GM19468 (cell line): ENCODE measurements around the gene SPC25.
"Not testable (repeated sequence)": the region's sequence is repeated elsewhere in the genome, so short reads cannot be mapped to it uniquely, and the experiment has no call there.

Source experiments
- ATAC-seq: cut with Tn5 transposase; IDR thresholded peaks from one replicate; pipeline ENCODE4 v1.9.1; 2021; ENCODE audit warnings: mild to moderate bottlenecking, moderate library complexity, moderate number of reproducible peaks; ENCODE audit not compliant: unreplicated experiment; ENCODE audit errors: extremely low read depth

Gene SPC25

DNA sequence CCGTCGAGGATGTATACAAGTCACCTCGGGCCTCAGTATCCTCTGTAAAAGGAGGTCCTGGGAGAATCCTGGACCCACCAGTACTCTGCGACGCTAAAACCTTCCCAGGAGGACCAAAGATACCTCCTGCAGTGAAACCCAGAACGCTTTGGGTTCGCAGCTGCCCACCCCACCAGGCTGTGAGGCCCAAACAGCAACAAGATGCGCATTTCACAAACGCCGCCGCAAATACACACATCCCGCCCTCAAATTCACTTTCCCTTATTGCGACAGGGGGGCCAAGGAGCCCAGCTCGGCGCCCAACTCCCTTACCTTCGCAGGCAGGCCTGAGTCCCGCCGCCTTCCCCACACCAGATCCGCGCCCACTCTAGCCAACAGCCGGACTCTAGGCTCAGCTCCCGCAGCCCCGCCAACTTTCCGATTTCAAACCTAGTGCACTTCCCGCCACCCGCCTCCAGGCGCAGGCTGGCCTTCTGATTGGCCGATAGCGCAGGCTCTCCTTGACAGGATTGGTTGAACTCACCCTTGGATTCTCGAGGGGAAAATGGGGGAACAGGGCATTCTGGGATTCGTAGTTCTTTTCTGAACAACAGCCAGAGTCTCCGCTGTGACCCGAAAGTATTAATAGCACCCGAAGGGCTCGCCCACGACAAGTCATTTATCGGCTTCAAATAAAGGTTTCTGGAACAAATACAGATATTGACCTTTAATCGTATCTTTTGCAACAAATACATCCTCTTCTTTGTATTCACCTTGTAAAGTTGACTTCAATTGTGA, at the start of gene SPC25:
Gene SPC25, minus strand, starts transcription at position 425 of the 777 bp plus-strand sequence. CDS start 911 bp downstream, outside the sequence.
- ATAC-seq, result peak; percentile 96

DNA sequence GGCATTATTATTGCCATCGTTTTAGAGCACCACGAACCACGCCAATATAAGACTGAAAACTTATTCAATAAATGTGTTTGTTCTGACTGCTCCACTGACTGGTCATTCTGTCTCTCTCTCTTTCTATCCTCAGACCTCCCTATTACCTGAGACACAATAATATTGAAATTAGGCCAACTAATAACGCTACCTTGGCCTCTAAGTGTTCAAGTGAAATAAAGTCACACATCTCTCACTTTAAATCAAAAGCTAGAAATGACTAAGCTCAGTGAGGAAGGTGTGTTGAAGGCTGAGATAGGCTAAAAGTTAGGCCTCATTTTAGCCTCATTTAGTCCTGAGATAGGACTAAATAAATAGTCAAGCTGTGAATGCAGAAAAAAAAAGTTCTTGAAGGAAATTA, 49.7 kb upstream of the SPC25 start:
- no peak for ATAC-seq

- no peak for ATAC-seq
These were observed 48.8 kb upstream of the SPC25 start for GRCh38 chr2:168939061-168939460.

- ATAC-seq, result no peak
These were observed 45.8 kb upstream of the SPC25 start for GRCh38 chr2:168935810-168936581.

GRCh38 chr2:168934826-168935225, 44.6 kb upstream of the SPC25 start:
- no peak for ATAC-seq

DNA sequence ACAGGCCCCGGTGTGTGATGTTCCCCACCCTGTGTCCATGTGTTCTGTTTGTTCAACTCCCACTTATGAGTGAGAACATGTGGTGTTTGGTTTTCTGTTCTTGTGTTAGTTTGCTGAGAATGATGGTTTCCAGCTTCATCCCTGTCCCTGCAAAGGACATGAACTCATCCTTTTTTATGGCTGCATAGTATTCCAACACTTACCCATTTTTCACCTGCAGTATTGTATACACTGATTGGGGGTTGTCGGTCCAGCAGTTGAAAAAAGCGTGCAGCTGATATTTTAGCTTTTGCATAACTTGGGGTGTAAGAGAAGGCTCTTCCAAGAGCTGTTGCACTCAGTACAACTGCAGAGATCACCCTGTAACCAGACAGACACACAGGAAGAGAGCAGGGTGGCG, 41.9 kb upstream of the SPC25 start:
- not testable (repeated sequence) for ATAC-seq

DNA sequence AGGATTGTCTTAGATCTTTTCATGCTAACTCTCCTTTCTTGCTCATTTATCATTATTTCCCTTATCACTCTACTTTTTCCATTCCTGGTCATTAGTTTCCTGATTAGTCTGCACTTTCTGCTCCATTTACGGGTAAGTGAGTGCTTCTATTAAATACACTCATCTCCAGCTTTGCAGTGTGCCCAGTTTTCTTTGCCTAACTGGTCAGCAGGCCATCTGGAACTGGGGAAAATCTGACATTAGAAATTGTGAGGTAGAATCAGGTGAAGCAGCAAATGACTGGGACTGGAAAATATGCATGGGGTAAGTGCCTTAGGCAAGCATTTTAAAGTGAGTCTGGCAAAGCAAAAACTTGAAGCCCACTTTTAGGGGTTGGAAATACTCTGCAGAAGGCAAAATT, 40.0 kb upstream of the SPC25 start:
- ATAC-seq, result no peak

DNA sequence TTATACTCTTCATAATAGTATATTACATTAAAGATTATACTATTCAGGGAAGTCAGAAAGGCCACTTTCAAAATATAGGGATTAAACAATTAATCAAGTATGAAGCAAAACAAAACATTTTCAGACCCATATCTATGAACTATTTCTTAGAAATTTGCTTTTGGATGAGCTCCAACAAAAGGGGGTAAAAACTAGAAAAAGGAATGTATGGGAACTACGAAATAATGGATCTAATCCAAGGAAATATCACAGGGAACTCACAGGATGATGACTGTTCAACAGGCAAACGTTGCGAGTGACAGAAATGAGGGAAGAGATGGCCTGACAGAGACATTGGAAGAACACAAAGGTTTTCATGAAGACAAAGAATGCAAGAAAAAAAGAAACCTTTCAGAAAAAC, 38.8 kb upstream of the SPC25 start:
- ATAC-seq, result no peak

DNA sequence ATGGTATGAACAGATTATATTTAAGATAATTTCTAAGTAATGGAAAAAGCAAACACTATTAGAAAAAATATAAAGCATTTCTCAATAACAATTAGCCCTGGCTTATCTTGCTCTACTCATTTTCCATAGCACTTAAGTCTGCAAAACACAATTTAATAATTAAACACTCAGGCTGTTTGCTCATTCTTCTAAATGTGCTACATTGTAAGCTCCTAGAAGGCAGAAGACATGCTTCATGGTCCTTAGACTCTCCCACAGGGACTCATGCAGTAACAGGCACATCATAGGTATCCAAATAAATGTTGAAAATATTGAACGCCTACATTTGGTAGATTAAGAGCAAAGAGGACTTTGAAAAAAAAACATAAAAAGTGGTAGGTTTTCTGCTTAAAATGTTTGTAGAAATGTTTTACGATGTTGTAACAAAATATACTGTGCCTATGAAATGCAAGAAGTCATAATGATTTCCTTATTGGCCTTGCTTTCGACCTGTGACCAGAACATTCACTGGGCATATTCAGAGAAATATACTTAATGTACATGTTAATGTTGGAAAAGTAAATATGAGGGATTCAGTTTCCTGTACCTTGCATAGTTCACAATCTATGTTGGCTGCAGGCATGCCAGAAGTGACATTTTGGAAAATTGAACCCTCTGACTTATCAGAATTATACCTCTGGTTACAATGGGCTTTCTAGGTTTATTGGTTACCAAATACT, 38.0 kb upstream of the SPC25 start:
- no peak for ATAC-seq

GRCh38 chr2:168926621-168927386, 36.6 kb upstream of the SPC25 start:
- no peak for ATAC-seq

GRCh38 chr2:168920504-168921157, 30.4 kb upstream of the SPC25 start:
- ATAC-seq, result no peak

DNA sequence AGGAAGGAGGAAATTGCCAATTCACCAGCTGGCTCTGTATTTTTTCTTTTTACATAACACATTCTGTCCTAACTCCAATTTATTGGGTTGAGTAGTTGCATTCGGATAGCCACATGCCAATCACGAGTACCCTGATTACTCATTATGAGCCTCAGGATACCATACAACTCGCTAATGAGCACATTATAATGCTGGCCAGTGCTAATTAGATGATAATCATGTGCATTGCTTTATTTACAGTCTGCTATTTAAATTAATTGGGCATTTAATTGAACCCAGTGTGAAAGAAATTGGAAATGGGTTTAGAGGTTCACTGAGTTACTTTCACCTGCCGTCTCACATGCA, 26.1 kb upstream of the SPC25 start:
- ATAC-seq, result no peak

DNA sequence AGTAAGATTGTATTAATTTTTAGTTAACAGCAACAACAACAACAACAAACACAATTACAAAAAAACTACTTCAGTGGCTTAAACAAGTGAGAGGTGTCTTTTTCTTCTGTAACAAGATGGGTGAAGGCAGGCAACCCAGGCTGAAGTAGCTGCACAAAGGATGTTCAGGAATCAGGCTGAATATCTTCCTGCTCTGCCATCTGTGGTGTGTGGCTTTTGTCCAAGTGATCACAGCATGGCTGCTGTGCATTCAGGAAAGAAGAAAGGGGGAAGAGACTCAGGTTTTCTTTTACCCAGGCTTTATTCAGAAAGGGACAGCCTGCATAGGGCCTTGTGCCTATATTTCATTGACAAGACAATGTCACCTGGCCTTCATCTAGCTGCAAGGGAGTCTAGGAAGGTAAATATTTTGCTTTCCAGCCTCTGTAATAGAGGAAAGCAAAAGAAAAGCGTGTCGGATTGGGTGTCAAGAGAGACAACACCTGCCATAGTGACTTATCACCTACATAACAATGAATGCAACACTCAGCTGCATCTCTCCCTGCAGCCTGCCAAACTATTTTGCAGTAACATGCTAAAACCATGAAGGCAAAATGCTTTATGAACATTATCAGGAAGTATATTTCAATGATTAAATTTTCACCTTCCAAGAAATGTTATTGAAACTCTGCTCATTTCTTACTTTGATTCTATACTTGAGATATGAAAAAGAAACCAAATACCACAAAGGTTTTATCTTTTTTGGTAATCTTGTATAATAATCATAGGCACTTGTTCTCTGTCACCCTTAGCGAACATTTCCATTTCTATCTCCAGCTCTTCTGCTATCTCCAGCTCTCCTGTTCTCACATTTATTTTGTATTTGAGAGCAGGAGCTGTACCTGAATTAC, 25.5 kb upstream of the SPC25 start:
- ATAC-seq, result no peak

- no peak for ATAC-seq
These were observed 23.3 kb upstream of the SPC25 start for GRCh38 chr2:168913495-168913894.

DNA sequence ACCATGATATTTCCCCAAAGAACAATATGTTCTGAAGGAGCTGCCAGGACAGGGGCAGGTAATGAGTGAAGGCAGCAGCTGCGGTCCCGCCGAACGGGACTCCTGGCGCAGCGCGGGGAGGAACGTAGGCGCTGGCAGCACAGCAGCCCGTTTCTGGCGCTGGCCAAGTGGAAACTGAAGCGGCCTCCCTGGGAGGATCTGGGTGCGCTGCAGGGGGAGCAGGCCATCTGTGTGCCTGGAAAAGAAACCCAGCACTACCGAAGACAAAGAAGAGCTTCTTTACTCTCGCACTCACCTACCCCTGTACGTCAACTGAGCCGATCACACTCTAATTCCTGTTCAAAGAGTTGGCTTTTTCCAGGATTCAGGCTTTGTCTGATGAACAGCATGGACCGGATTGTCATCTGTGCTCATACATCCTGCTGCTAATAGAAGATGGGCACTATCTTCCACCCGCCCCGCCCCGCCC, 22.7 kb upstream of the SPC25 start:
- no peak for ATAC-seq

DNA sequence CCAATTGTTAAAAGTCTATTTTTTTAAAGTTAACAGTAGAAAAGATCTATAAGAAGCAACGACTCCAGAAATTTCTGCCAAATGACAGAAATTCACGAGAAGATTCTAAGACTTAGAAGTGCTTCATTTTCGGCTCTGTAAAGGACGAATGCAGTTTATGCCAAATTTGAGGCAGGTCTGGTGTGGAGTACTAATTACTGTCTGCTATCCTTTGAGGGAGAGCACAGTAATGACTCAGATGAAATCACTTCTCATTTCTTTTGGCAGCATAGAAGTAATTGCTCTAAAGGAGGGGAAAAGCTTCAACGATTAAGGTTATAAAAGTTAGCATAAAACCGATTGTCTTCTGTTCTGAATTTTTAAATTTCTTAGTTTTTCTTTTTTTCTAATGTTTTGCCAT, 22.2 kb upstream of the SPC25 start:
- no peak for ATAC-seq

- ATAC-seq, result no peak
These were observed 20.1 kb upstream of the SPC25 start for GRCh38 chr2:168910330-168910729.

GRCh38 chr2:168907940-168908662, 17.9 kb upstream of the SPC25 start:
- ATAC-seq, result no peak
